Type B pancreatic cell (in vitro differentiated cells): ENCODE results near the gene NLRP6. TPM values are rescaled to one million over a fixed set of nuclear protein-coding genes. Genes with fewer than 3 reads are reported as not detected.

Experiments
- DNase-seq: peaks from one replicate; pipeline ENCODE4 v3.0.0; 2021; ENCODE audit warnings: mixed read lengths; ENCODE audit not compliant: unreplicated experiment; ENCODE audit errors: extremely low spot score
- H3K27ac Mint-ChIP-seq: 2 replicates; pipeline ENCODE4 v1.8.0; 2021; ENCODE audit warnings: mild to moderate bottlenecking, mixed read lengths
- H3K27me3 Mint-ChIP-seq: 2 replicates; pipeline ENCODE4 v1.8.0; 2021; ENCODE audit warnings: mixed read lengths
- H3K36me3 Mint-ChIP-seq: 2 replicates; pipeline ENCODE4 v1.8.0; 2021; ENCODE audit warnings: mixed read lengths
- H3K4me1 Mint-ChIP-seq: one replicate; pipeline ENCODE4 v1.8.0; 2021; ENCODE audit warnings: mixed read lengths; ENCODE audit not compliant: unreplicated experiment
- H3K4me3 Mint-ChIP-seq: 2 replicates; pipeline ENCODE4 v1.8.0; 2021; ENCODE audit warnings: mild to moderate bottlenecking, mixed read lengths
- H3K9me3 Mint-ChIP-seq: 2 replicates; pipeline ENCODE4 v1.8.0; 2021; ENCODE audit warnings: mixed read lengths
- CTCF ChIP-seq: fragments of 200-600 bp; sonication (generic); conservative IDR thresholded peaks from 2 replicates; pipeline ENCODE4 v1.5.0; 2021; ENCODE audit warnings: antibody characterized with exemption, mild to moderate bottlenecking
- total RNA-seq: library from RNA; stranded (reverse); gene quantifications from 2 replicates; pipeline ENCODE4 v1.2.1, GENCODE V29; 2021; ENCODE audit warnings: low replicate concordance

Gene NLRP6
- total RNA-seq, 1 donor from 2014 or later = not detected

GRCh38 chr11:289712-290620 is 11.8 kb downstream of the NLRP6 start:
- no peak overlapping the region for H3K27ac Mint-ChIP-seq
- H3K9me3 Mint-ChIP-seq = no peaks in the 10 kb centered on the region
- TF ChIP-seq CTCF = no peak
- peaks cover 3% of the 10 kb centered on the region for H3K4me1 Mint-ChIP-seq
- peaks cover 3% of the 10 kb centered on the region for H3K36me3 Mint-ChIP-seq
- peak overlapping the region; percentile 69 for H3K4me3 Mint-ChIP-seq
- H3K27me3 Mint-ChIP-seq = peaks cover 16% of the 10 kb centered on the region
- DNase-seq = no peak

GRCh38 chr11:290621-291231 is 12.5 kb downstream of the NLRP6 start:
- peaks cover 3% of the 10 kb centered on the region for H3K36me3 Mint-ChIP-seq
- H3K4me1 Mint-ChIP-seq = peaks cover 3% of the 10 kb centered on the region
- TF ChIP-seq CTCF = no peak
- no peak overlapping the region for H3K27ac Mint-ChIP-seq
- DNase-seq = no peak
- peak overlapping the region; percentile 67 for H3K4me3 Mint-ChIP-seq
- peaks cover 16% of the 10 kb centered on the region for H3K27me3 Mint-ChIP-seq
- H3K9me3 Mint-ChIP-seq = no peaks in the 10 kb centered on the region

GRCh38 chr11:291281-292210 is 13.3 kb downstream of the NLRP6 start:
- peaks cover 11% of the 10 kb centered on the region for H3K27me3 Mint-ChIP-seq
- no peak for TF ChIP-seq CTCF
- H3K4me3 Mint-ChIP-seq = peak overlapping the region; percentile 67
- H3K9me3 Mint-ChIP-seq = no peaks in the 10 kb centered on the region
- DNase-seq = no peak
- H3K27ac Mint-ChIP-seq = no peak overlapping the region
- H3K36me3 Mint-ChIP-seq = peaks cover 3% of the 10 kb centered on the region
- H3K4me1 Mint-ChIP-seq = peaks cover 3% of the 10 kb centered on the region

- Mint-ChIP-seq H3K9me3 (no peaks in the 10 kb centered on the region), H3K27ac (no peak overlapping the region), H3K4me3 (no peak overlapping the region), H3K4me1 (peaks cover 2% of the 10 kb centered on the region), H3K36me3 (peaks cover 3% of the 10 kb centered on the region), H3K27me3 (peaks cover 7% of the 10 kb centered on the region)
- no peak for TF ChIP-seq CTCF
- no peak for DNase-seq
Measured at GRCh38 chr11:292211-293121, 14.3 kb downstream of the NLRP6 start.
